HepG2 (cell line): Measurements from ENCODE around the gene PSMA7. TPM values are rescaled to one million over a fixed set of nuclear protein-coding genes. Genes with fewer than 3 reads are reported as not detected.

Experiments used
- ATAC-seq: fragments of 200-7000 bp; cut with Tn5 transposase; 3 replicates; pipeline ENCODE4 v1.9.1; 2020; ENCODE audit warnings: mild to moderate bottlenecking, moderate library complexity
- BruUV-seq: library from RNA; stranded (reverse); fragments of 400-500 nt; replicated peaks from 2 replicates; lab custom pipeline; 2021; lab: Mats Ljungman, UMichigan
- CTCF ChIA-PET: fragments of 300-600 bp; formaldehyde crosslinking; extraction: SDS; loops from one replicate; lab custom pipeline; 2021; ENCODE audit warnings: low total read pairs, inconsistent platforms, low intra/inter-chr PET ratio; lab: Yijun Ruan, JAX
- POLR2A ChIA-PET: fragments of 350-600 bp; sonication (Branson Sonifier 250); formaldehyde crosslinking; loops from one replicate; lab custom pipeline; 2020; ENCODE audit warnings: antibody characterized with exemption, inconsistent platforms; lab: Yijun Ruan, JAX
- DNase-seq: peaks from one replicate; pipeline ENCODE4 v3.0.0-alpha.2; 2015; ENCODE audit warnings: low spot score
- FAIRE-seq: peaks from 3 replicates; lab custom pipeline; 2011; peaks lifted over from hg19 to GRCh38; lab: Jason Lieb, UNC
- H2AFZ ChIP-seq: one replicate; pipeline ENCODE4 v1.6.1; 2011; ENCODE audit warnings: low read length, inconsistent platforms
- H3K27ac ChIP-seq: fragments of 300-600 bp; 3 replicates; pipeline ENCODE4 v1.8.0; 2011; ENCODE audit warnings: mixed run types, mild to moderate bottlenecking, mixed read lengths, low read length, inconsistent platforms; ENCODE audit not compliant: insufficient read depth; ENCODE audit errors: extremely low read length
- H3K27me3 ChIP-seq, 2 experiments: fragments of 200-600 bp in 1 of 2; 2 replicates in 1 of 2; 3 replicates in 1 of 2; pipeline versions ENCODE4 v1.6.0 to v1.8.0; 2011; ENCODE audit warnings: low read length in 2 of 2, mild to moderate bottlenecking in 2 of 2, moderate library complexity in 2 of 2, inconsistent platforms in 1 of 2; ENCODE audit not compliant: insufficient read depth in 2 of 2, control insufficient read depth in 1 of 2
- H3K36me3 ChIP-seq, 2 experiments: fragments of 200-600 bp in 1 of 2; replicated peaks in 1 of 2; 2 replicates in 1 of 2; 3 replicates in 1 of 2; pipeline versions ENCODE4 v1.5.1 to v1.8.0; 2011; ENCODE audit warnings: low read length in 2 of 2, inconsistent platforms in 1 of 2; ENCODE audit not compliant: insufficient read depth in 2 of 2, control insufficient read depth in 1 of 2
- H3K4me1 ChIP-seq: 2 replicates; pipeline ENCODE4 v1.5.1; 2012; ENCODE audit warnings: low read length, inconsistent platforms; ENCODE audit not compliant: insufficient read depth
- H3K4me2 ChIP-seq: 2 replicates; pipeline ENCODE4 v1.6.0; 2011; ENCODE audit warnings: low read depth, low read length, inconsistent platforms
- H3K4me3 ChIP-seq, 3 experiments: fragments of 200-600 bp in 1 of 3; sonication (generic), shearing (Covaris generic) in 1 of 3; replicated peaks in 1 of 3; 2 replicates each; pipeline ENCODE4 v1.5.1; 2011 to 2016; ENCODE audit warnings: low read length in 3 of 3, inconsistent platforms in 2 of 3, low read depth in 2 of 3, mild to moderate bottlenecking in 2 of 3, control low read depth in 1 of 3, mixed read lengths in 1 of 3; ENCODE audit not compliant: insufficient read depth in 1 of 3
- H3K79me2 ChIP-seq: one replicate; pipeline ENCODE4 v1.6.1; 2011; ENCODE audit warnings: low read length, inconsistent platforms; ENCODE audit not compliant: insufficient read depth
- H3K9ac ChIP-seq: 2 replicates; pipeline ENCODE4 v1.6.0; 2011; ENCODE audit warnings: mild to moderate bottlenecking, low read depth, low read length, inconsistent platforms; ENCODE audit not compliant: insufficient read depth
- H3K9me3 ChIP-seq: 2 replicates; pipeline ENCODE4 v1.5.1; 2012; ENCODE audit warnings: mild to moderate bottlenecking, low read length
- H4K20me1 ChIP-seq: 2 replicates; pipeline ENCODE4 v1.6.0; 2011; ENCODE audit warnings: inconsistent platforms, mild to moderate bottlenecking, low read length, moderate library complexity; ENCODE audit not compliant: insufficient read depth
- DZIP1 ChIP-seq: sonication (generic); formaldehyde crosslinking; IDR thresholded peaks from 2 replicates; pipeline ENCODE4 v1.5.0; 2020; ENCODE audit warnings: mild to moderate bottlenecking, missing genetic modification reagents
- KDM5B ChIP-seq: sonication (generic); formaldehyde crosslinking; IDR thresholded peaks from 2 replicates; pipeline ENCODE4 v1.4.0; 2020; ENCODE audit warnings: missing genetic modification reagents, mild to moderate bottlenecking, borderline replicate concordance
- MNT ChIP-seq: fragments of 450-650 bp; IDR thresholded peaks from 2 replicates; pipeline ENCODE4 v1.6.1; 2016
- MTA1 ChIP-seq: sonication (generic); formaldehyde crosslinking; IDR thresholded peaks from 2 replicates; pipeline ENCODE4 v1.4.0; 2020; ENCODE audit warnings: missing genetic modification reagents, mild to moderate bottlenecking, borderline replicate concordance
- POLR2G ChIP-seq: fragments of 200-400 bp; formaldehyde crosslinking; IDR thresholded peaks from 2 replicates; pipeline ENCODE4 v1.6.1; 2018; ENCODE audit warnings: mild to moderate bottlenecking, low read depth, low read length, moderate library complexity
- RBFOX2 ChIP-seq: fragments of 200-400 bp; formaldehyde crosslinking; IDR thresholded peaks from 2 replicates; pipeline ENCODE4 v1.6.1; 2017; ENCODE audit warnings: low read depth, mild to moderate bottlenecking, low read length
- TBL1XR1 ChIP-seq: fragments of 150-350 bp; IDR thresholded peaks from 2 replicates; pipeline ENCODE4 v1.6.1; 2014; ENCODE audit warnings: borderline replicate concordance, low read length; ENCODE audit not compliant: partially characterized antibody
- TOE1 ChIP-seq: sonication (generic); formaldehyde crosslinking; IDR thresholded peaks from 2 replicates; pipeline ENCODE4 v1.4.0; 2020; ENCODE audit warnings: mild to moderate bottlenecking, missing genetic modification reagents
- ZNF550 ChIP-seq: sonication (generic); formaldehyde crosslinking; IDR thresholded peaks from 2 replicates; pipeline ENCODE4 v1.4.0; 2020; ENCODE audit warnings: mild to moderate bottlenecking, missing genetic modification reagents, borderline replicate concordance
- ZNF567 ChIP-seq: sonication (generic); formaldehyde crosslinking; IDR thresholded peaks from 2 replicates; pipeline ENCODE4 v1.8.1; 2023; ENCODE audit warnings: mild to moderate bottlenecking, missing genetic modification reagents, borderline replicate concordance
- ZNF589 ChIP-seq: sonication (generic); formaldehyde crosslinking; conservative IDR thresholded peaks from 2 replicates; pipeline ENCODE4 v1.8.0; 2022; ENCODE audit warnings: mild to moderate bottlenecking, moderate library complexity, missing genetic modification reagents
- ZNF75D ChIP-seq: sonication (generic); formaldehyde crosslinking; IDR thresholded peaks from 2 replicates; pipeline ENCODE4 v1.8.1; 2023; ENCODE audit warnings: missing genetic modification reagents, mild to moderate bottlenecking, borderline replicate concordance
- ZNF768 ChIP-seq: sonication (generic); formaldehyde crosslinking; IDR thresholded peaks from 2 replicates; pipeline ENCODE4 v1.4.0; 2020; ENCODE audit warnings: missing genetic modification reagents
- WGBS: methylation state at CpG from one replicate; pipeline ENCODE4 v1.1.6; 2017; ENCODE audit warnings: low lambda C conversion rate; 5-methylcytosine and 5-hydroxymethylcytosine counted together
- in situ Hi-C: cut with HindIII; loops from 2 replicates; pipeline ENCODE4 v1.10.0; 2017; ENCODE audit warnings: low pct_unique_long_range_greater_than_20kb; ENCODE audit not compliant: extremely low pct_ligation_motif_present
- intact Hi-C: fragments of 100-400 bp; cut with micrococcal nuclease; formaldehyde crosslinking; loops from one replicate; pipeline ENCODE4 v1.10.0; 2022; ENCODE audit not compliant: unreplicated experiment
- polyA plus RNA-seq, 8 experiments: library from polyadenylated mRNA; depleted of rRNA in 3 of 8; stranded (reverse) in 7 of 8; unstranded in 1 of 8; fragments of >200 nt; fragmentation: Illumina TruSeq in 4 of 8; extraction: Trizol in 4 of 8; gene quantifications; 2 replicates each; pipeline versions ENCODE4 v1.2.1 to v1.2.3, GENCODE V29; 2011 to 2016; ENCODE audit warnings: low read depth in 4 of 8, missing spikeins in 1 of 8, mixed read lengths in 1 of 8; ENCODE audit not compliant: insufficient read depth in 1 of 8
- total RNA-seq, 5 experiments: library from RNA; depleted of rRNA; stranded (reverse); fragments of >200 nt; fragmentation: Illumina TruSeq; extraction: Trizol; gene quantifications; 2 replicates each; pipeline ENCODE4 v1.2.3, GENCODE V29; 2016; ENCODE audit warnings: low read depth in 1 of 5
- TF ChIP-seq, protein P1 (sequence below): sonication (generic); formaldehyde crosslinking; IDR thresholded peaks from 2 replicates; pipeline ENCODE4 v1.4.0; 2020; ENCODE audit warnings: missing genetic modification reagents

The PSMA7 gene
- total and polyA plus RNA-seq, 2 of the 13 experiments (the other 11 are each of a cell fraction or from before 2014, with no cell fraction given), result 531 to 631 TPM

- TF ChIP-seq, protein P1, sequence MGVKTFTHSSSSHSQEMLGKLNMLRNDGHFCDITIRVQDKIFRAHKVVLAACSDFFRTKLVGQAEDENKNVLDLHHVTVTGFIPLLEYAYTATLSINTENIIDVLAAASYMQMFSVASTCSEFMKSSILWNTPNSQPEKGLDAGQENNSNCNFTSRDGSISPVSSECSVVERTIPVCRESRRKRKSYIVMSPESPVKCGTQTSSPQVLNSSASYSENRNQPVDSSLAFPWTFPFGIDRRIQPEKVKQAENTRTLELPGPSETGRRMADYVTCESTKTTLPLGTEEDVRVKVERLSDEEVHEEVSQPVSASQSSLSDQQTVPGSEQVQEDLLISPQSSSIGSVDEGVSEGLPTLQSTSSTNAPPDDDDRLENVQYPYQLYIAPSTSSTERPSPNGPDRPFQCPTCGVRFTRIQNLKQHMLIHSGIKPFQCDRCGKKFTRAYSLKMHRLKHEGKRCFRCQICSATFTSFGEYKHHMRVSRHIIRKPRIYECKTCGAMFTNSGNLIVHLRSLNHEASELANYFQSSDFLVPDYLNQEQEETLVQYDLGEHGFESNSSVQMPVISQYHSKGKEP, result no peak
- TF ChIP-seq ZNF589 (CRISPR knock-in tag), result 0 out of 2 replicates have a peak, but pooled peaks have one; percentile 20
Measured at GRCh38 chr20:62131560-62132320, 11.5 kb downstream of the PSMA7 start (continued).

DNA sequence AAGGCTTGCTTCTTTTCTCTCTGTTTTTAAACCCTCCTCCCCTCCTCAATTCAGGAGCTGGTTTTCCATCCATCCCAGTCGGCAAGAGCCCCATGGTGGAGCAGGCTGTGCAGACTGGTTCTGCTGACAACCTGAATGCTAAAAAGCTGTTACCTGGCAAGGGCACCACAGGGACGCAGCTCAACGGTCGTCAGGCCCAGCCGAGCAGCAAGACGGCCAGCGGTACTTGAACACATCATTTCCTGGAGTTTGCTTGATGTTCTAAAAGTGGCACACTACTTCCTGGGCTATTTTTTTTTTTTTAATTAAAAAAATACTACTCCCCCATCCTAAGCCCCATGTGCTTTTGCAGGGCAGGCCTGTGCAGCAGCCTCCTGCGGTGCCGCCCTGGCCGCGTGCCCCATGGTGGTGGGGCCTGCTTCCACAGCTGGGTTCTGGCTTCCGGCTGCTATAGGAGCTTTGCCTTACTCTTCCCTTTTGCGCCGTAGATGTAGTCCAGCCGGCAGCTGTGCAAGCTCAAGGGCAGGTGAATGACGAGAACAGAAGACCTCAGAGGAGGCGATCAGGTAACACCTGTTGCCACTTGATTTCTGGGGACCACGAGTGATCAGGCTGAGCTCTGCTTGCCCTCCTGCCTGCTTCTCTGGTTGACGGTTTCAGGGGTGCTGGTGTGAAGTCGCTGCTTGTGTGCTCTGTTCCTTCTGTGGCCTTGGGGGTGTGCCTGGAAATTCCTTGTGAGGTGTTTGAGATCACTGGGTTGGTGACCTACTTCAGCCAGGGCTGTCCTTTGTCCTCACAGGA, 13.3 kb downstream of the PSMA7 start:
- H3K9me3 ChIP-seq, result no peaks in the 10 kb centered on the region
- H4K20me1 ChIP-seq, result peaks cover 4% of the 10 kb centered on the region
- H3K79me2 ChIP-seq, result peaks cover 7% of the 10 kb centered on the region
- no peak overlapping the region for H3K4me2 ChIP-seq
- no peak overlapping the region for H2AFZ ChIP-seq
- ATAC-seq (no peak), FAIRE-seq (no peak), DNase-seq (no peak)
- H3K36me3 ChIP-seq, result peaks cover 70 to 92% of the 10 kb centered on the region in 2 experiments
- in situ Hi-C loops, result no loop called here
- WGBS, result 98% methylated on average over 20 of the region's 20 CpGs
- no peak overlapping the region for H3K9ac ChIP-seq
- BruUV-seq, result no TSS peak
- no peaks in the 10 kb centered on the region for H3K27me3 ChIP-seq
- H3K27ac ChIP-seq, result no peak overlapping the region
- peaks cover 14% of the 10 kb centered on the region for H3K4me1 ChIP-seq
- POLR2A ChIA-PET, result interaction anchor here (1.2 to 1.4 kb wide), 2 partner anchors 12 to 63 kb away, joined by 4 to 6 read pairs; no protein-coding TSS in a partner anchor
- H3K4me3 ChIP-seq, result no peak overlapping the region
- intact Hi-C loops, result no loop called here
- CTCF ChIA-PET, result no interaction called here
- TF ChIP-seq ZNF768 (CRISPR knock-in tag), result peak; percentile 32; the same call in 1 of the 2 replicates
- no peak for TF ChIP-seq ZNF75D (CRISPR knock-in tag)
- TF ChIP-seq ZNF550, result no peak
- no peak for TF ChIP-seq KDM5B (CRISPR knock-in tag)
- TF ChIP-seq DZIP1, result 0 out of 2 replicates have a peak, but pooled peaks have one; percentile 36
- TF ChIP-seq MTA1 (CRISPR knock-in tag), result 0 out of 2 replicates have a peak, but pooled peaks have one; percentile 40
- 0 out of 2 replicates have a peak, but pooled peaks have one; percentile 0 for TF ChIP-seq POLR2G
- no peak for TF ChIP-seq ZNF567
- TF ChIP-seq TOE1 (CRISPR knock-in tag), result no peak
- TF ChIP-seq MNT, result peak; percentile 23; the same call in 1 of the 2 replicates
- no peak for TF ChIP-seq TBL1XR1
- TF ChIP-seq RBFOX2, result 0 out of 2 replicates have a peak, but pooled peaks have one; percentile 25
